A549 treated with CpdA at 1 μM for 4 hours (cell line): ENCODE results near the gene DIPK1B. TPM values are rescaled to one million over a fixed set of nuclear protein-coding genes. Genes with fewer than 3 reads are reported as not detected.

Experiments used
- total RNA-seq: library from RNA; stranded (reverse); fragments of 200-300 nt; extraction: Qiagen RNA extraction; gene quantifications from 5 replicates; pipeline ENCODE4 v1.2.3, GENCODE V29; 2022; ENCODE audit warnings: low read depth

The DIPK1B gene
- 6.4 to 10.5 TPM (median 7.9 TPM) in 5 replicates for total RNA-seq

DNA sequence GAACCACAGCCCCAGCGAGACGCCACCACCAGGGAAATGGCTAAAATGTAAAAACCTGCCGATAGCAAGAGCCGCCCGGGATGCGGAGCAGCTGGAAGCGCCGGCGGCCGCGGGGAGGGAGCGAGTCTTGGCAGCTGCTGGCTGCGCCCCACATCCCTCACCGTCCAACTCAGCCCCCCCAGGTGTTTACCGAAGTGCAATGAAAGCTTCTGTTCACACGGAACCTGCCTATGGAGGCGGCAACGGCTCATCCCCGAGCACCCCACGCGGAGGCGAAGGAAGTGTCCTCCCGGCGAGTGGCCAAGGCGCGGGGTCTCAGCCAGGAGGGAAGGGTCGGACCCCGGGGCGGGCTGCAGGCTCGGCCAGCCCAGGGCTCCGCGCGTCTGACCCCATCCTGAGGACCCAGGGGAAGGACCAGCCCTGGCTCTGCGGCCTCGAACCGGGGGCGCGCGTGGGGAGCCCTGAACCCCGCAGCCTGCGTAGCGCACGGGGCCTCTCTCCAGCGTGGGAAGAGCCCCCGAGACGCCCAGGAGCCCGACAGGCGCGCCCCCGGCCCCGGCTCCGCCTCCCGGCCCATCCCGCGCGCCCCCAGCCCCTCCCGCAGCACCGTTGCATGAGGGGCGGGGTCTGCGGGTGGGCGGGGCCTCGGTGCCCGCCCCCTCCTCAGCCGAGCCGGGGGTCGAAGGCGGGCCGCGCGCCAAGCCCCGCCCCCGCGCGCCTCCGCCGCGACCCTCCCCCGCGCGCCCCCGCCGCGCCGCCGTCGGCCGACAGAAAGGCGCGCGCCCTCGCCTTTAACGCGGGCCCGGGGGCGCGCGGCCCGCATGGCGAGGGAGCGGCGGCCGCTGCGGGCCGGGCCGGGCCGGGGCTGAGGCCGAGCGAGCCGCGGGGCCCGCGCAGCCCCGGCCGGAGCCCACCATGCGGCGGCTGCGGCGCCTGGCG lies at the start of gene DIPK1B:
DIPK1B (plus strand) TSS at position 822 of the 939 bp plus-strand sequence; CDS start at position 916, 94 bp downstream.

DNA sequence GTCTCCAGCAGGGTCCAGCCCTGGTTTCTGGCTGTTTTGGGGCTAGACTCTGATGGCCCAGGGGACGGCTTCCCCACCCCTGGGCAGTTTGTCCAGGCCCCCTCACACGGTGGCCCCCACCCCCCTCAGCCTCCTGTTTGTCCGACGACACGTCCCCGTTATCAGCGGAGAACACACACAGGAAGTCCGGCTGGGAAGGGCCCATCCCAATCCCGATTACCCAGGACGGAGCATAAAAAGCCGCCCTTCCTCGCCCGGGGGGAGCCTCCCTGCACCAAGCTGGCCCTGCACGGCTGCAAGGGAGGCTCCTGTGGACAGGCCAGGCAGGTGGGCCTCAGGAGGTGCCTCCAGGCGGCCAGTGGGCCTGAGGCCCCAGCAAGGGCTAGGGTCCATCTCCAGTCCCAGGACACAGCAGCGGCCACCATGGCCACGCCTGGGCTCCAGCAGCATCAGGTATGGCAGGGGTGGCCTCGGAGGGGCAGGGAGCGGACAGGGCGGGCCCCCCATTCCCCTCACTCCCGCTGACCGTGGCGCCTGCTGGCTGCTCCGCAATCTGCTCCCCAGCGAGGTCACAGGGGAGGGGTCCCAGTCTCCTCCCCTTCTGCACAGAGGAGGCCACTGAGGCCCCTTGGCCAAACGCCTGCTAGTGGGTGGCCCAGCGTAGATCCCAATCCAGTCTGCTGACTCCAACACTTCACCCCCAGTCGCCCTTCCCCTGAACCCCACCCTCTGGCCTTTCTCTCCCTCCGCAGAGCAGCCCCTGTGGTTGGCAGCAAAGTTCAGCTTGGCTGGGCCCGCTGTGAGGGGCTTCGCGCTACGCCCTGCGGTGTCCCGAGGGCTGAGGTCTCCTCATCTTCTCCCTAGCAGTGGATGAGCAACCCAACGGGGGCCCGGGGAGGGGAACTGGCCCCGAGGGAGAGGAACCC lies 49.5 kb upstream of the DIPK1B start, which contains the start of gene EGFL7:
EGFL7 (plus strand) TSS at position 261 of the 926 bp plus-strand sequence. CDS start 5,367 bp downstream, outside the sequence.

DNA sequence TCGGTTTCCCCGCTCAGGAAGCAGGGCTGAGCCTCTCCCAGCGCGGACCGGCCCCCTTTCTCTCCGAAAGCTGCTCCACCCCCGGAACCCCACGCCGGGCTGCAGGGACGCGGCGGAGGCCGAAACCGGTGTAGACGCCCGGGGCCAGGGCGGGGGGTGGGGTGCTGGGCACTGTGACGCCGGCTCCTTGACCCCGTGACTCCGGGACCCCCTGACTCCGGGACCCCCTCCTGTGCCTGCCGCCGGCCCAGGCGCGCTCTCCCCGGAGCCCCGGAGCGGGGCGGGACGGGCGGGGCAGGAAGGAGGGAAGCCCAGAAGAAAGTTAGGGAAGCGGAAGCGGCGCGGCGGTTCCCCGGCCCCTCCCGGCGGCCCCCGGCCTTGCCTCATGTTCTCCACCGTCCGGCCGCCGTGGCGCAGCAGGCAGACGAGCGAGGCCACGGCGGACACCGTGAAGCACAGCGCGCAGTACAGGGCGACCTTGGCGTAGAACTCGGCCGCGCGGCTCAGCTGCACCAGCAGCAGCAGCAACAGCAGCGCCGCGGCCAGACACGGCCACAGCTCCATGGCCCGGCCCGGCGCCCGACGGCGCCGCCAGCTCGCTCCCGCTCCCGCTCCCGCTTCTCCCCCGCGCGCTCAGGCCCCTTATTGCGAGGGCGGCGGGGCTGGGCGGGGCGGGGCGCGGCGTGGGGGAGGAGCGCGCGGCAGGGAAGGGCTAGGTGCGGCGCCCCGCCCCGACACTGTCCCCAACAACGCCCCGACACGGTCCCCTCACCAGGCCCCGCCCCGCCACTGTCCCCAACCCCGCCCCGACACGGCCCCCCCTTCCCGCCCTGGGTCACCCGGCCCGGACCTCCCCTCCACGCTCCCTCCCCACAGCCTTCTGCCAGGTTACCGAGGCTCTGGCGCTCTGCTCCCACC lies 25.3 kb upstream of the DIPK1B start, which contains the start of gene AGPAT2:
AGPAT2 (minus strand) TSS at position 664 of the 918 bp plus-strand sequence; CDS start at position 564, 100 bp downstream.

DNA sequence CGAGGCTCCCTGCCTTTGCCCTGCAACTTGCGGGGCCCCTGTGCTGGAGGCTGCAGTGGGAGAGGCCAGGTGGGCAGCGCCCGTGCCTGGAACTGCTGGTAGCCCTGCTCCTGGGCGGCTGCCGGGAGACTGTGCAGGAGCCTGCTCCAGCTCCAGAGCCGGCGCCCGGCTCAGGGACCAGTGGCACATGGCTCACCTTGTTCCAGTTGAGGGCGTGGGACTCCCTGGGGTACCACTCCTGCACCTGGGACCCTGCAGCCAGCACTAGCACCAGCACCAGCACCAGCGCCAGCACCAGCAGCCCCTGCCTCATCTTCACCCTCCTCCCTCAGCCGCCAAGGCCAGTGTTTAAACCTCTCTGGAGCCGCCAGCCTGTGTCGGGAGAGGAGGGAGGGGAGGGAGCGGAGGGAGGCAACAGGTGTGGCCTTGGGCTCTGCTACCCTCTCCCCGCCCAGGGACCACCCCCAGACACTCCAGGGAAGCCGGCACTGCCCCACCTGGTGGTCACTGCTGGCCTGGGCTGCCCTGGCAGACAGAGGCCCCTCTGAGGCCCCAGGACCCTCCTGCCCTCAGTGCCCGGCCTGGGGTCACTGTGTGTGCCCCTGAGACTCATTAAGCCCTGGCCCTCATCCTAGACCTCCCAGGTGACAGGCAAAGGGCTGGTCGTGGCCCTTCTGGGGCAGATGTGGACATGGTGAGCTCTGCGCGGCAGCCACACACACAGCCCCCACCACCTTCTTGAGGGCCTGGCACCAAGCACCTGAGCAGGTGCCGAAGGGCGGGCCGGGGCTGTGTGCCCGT lies 30.4 kb downstream of the DIPK1B start, which contains the start of gene LCN10:
LCN10 (minus strand) TSS at position 350 of the 801 bp plus-strand sequence; CDS start at position 313, 37 bp downstream.

DNA sequence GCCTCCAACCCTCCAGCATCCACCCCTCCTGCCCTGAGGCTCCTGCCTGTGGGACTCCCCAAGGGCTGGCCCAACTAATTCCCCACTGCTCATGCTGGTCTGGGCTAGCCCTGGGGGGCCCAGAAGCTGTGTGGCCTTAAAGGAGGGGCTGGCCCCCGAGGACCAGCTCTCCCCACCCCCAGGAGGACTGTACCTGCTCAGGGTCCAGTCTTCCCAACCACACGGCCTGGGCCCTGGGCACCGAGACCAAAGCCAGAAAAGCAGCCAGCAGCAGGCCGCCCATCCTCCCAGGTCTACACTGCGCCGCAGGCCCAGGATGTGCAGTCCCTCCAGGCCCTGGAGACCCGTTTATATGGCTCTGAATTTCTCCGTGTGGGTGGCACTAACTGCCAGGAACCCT lies 35.8 kb downstream of the DIPK1B start, which contains the start of gene LCN6:
LCN6 (minus strand) TSS at position 325 of the 400 bp plus-strand sequence; CDS start at position 283, 42 bp downstream.

DNA sequence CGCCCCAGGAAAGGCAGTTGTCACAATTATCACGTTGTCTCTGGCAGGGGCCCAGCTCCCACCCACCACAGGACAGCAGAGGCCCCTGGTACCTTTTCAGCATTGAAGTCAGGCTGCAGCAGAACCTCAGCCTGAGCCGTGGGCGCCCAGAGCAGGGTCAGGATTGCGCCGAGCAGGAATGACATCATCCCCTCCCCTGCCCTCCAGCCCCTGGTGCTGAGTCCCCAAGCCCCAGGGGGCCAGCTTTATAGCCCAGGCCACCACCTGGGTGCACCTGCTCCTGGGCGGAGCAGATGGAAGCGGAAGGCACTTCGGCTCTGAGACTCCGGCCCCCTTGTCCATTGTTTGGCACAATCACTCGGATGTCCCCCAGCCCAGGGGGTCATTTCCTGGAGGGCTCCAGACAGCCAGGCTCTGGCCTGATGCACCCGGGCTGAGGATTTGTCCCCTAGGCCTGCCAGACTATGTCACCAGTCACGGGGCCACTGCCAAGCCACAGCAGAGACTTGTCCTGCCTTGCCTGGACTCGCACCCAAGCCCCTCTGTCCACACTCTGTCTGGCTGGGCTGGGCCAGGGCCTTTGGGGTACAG lies 52.0 kb downstream of the DIPK1B start, which contains the start of gene LCN15:
LCN15 (minus strand) TSS at position 218 of the 591 bp plus-strand sequence; CDS start at position 188, 30 bp downstream.

Other genes starting within 250 kb of the DIPK1B start
- 58.8 to 69.2 TPM (median 63.2 TPM) in 5 replicates for gene SEC16A, start 229.5 kb upstream of the DIPK1B start, total RNA-seq
- gene NOTCH1, start 166.5 kb upstream of the DIPK1B start, total RNA-seq = 8.7 to 12.2 TPM (median 10.8 TPM) in 5 replicates
- 39.5 to 60.2 TPM (median 52.8 TPM) in 5 replicates for gene EGFL7, start 49.7 kb upstream of the DIPK1B start, total RNA-seq
- gene AGPAT2, start 25.1 kb upstream of the DIPK1B start, total RNA-seq = 64.9 to 110 TPM (median 102 TPM) in 5 replicates
- not detected in 5 replicates for gene LCN10, start 30.4 kb downstream of the DIPK1B start, total RNA-seq
- gene LCN6, start 36.0 kb downstream of the DIPK1B start, total RNA-seq = not detected in 5 replicates
- gene LCN8, start 45.7 kb downstream of the DIPK1B start, total RNA-seq = not detected in 5 replicates
- 0.09 TPM in 1 of 5 replicates, not detected in the others for gene LCN15, start 51.9 kb downstream of the DIPK1B start, total RNA-seq
- gene TMEM141, start 78.8 kb downstream of the DIPK1B start, total RNA-seq = 55.2 to 75.9 TPM (median 73.0 TPM) in 5 replicates
- gene CCDC183, start 83.8 kb downstream of the DIPK1B start, total RNA-seq = 0.20 to 0.83 TPM (median 0.45 TPM) in 5 replicates
- gene RABL6, start 95.4 kb downstream of the DIPK1B start, total RNA-seq = 64.0 to 87.2 TPM (median 78.8 TPM) in 5 replicates
- gene AJM1, start 129.9 kb downstream of the DIPK1B start, total RNA-seq = 3.1 to 4.3 TPM (median 4.0 TPM) in 5 replicates
- 255 to 327 TPM (median 305 TPM) in 5 replicates for gene PHPT1, start 136.8 kb downstream of the DIPK1B start, total RNA-seq
- gene MAMDC4, start 139.8 kb downstream of the DIPK1B start, total RNA-seq = 1.8 to 5.5 TPM (median 4.6 TPM) in 5 replicates
- gene EDF1, start 153.7 kb downstream of the DIPK1B start, total RNA-seq = 418 to 545 TPM (median 475 TPM) in 5 replicates
- gene TRAF2, start 173.9 kb downstream of the DIPK1B start, total RNA-seq = 46.3 to 81.8 TPM (median 69.1 TPM) in 5 replicates
- 61.9 to 101 TPM (median 95.1 TPM) in 5 replicates for gene FBXW5, start 232.2 kb downstream of the DIPK1B start, total RNA-seq
- 0.54 to 1.9 TPM (median 1.2 TPM) in 5 replicates for gene C8G, start 232.7 kb downstream of the DIPK1B start, total RNA-seq
- 0.51 to 2.0 TPM (median 1.1 TPM) in 5 replicates for gene LCN12, start 239.7 kb downstream of the DIPK1B start, total RNA-seq